GM18520 (cell line): ENCODE data around the gene DCDC2C.

Experiments used
- ATAC-seq: cut with Tn5 transposase; IDR thresholded peaks from one replicate; pipeline ENCODE4 v1.9.1; 2021; ENCODE audit not compliant: unreplicated experiment

Gene DCDC2C

GRCh38 chr2:3769766-3770165, 66.4 kb downstream of the DCDC2C start:
- ATAC-seq, result no peak

- no peak for ATAC-seq
Observed at GRCh38 chr2:3770724-3771415, 67.5 kb downstream of the DCDC2C start.

GRCh38 chr2:3771576-3771975, 68.2 kb downstream of the DCDC2C start:
- ATAC-seq, result no peak

- no peak for ATAC-seq
Observed at GRCh38 chr2:3774336-3774735, 71.0 kb downstream of the DCDC2C start.

GRCh38 chr2:3776311-3776710, 72.9 kb downstream of the DCDC2C start:
- no peak for ATAC-seq

- no peak for ATAC-seq
Observed at GRCh38 chr2:3777966-3778365, 74.6 kb downstream of the DCDC2C start.

GRCh38 chr2:3778851-3779495, 75.6 kb downstream of the DCDC2C start:
- ATAC-seq, result no peak

GRCh38 chr2:3779496-3780049, 76.2 kb downstream of the DCDC2C start:
- no peak for ATAC-seq

- ATAC-seq, result peak; percentile 92
Observed at GRCh38 chr2:3780477-3781402, 77.4 kb downstream of the DCDC2C start.

- ATAC-seq, result no peak
Observed at GRCh38 chr2:3784731-3785130, 81.4 kb downstream of the DCDC2C start.

- no peak for ATAC-seq
Observed at GRCh38 chr2:3785220-3785889, 82.0 kb downstream of the DCDC2C start.

GRCh38 chr2:3785890-3786273, 82.5 kb downstream of the DCDC2C start:
- no peak for ATAC-seq

GRCh38 chr2:3787768-3788167, 84.4 kb downstream of the DCDC2C start:
- no peak for ATAC-seq

GRCh38 chr2:3789256-3789655, 85.9 kb downstream of the DCDC2C start:
- no peak for ATAC-seq

- no peak for ATAC-seq
Observed at GRCh38 chr2:3793249-3793648, 89.9 kb downstream of the DCDC2C start.

GRCh38 chr2:3801506-3801905, 98.1 kb downstream of the DCDC2C start:
- no peak for ATAC-seq

- ATAC-seq, result no peak
Observed at GRCh38 chr2:3805201-3805939, 102.0 kb downstream of the DCDC2C start.

- no peak for ATAC-seq
Observed at GRCh38 chr2:3806168-3806567, 102.8 kb downstream of the DCDC2C start.

- ATAC-seq, result no peak
Observed at GRCh38 chr2:3806730-3807129, 103.4 kb downstream of the DCDC2C start.

- ATAC-seq, result no peak
Observed at GRCh38 chr2:3807853-3808252, 104.5 kb downstream of the DCDC2C start.
